HAP-1 (cell line): ENCODE measurements around the gene C1QTNF6.
"Not testable (repeated sequence)": the region's sequence is repeated elsewhere in the genome, so short reads cannot be mapped to it uniquely, and the experiment has no call there.

Experiments
- DNase-seq, 2 experiments: peaks; one replicate each; pipeline ENCODE4 v3.0.0-alpha.2; 2016 to 2020; ENCODE audit warnings: low spot score in 2 of 2
- H3K27me3 ChIP-seq: fragments of 250-450 bp; sonication (Bioruptor Pico); 2 replicates; pipeline ENCODE4 v1.5.1; 2020; ENCODE audit warnings: low read depth, mild to moderate bottlenecking, moderate library complexity
- H3K36me3 ChIP-seq: fragments of 250-450 bp; sonication (Bioruptor Pico); replicated peaks from 2 replicates; pipeline ENCODE4 v1.5.1; 2020; ENCODE audit warnings: mild to moderate bottlenecking
- H3K4me1 ChIP-seq: fragments of 250-450 bp; sonication (Bioruptor Pico); 2 replicates; pipeline ENCODE4 v1.5.1; 2020; ENCODE audit warnings: mild to moderate bottlenecking
- H3K4me3 ChIP-seq: fragments of 250-450 bp; sonication (Bioruptor Pico); 2 replicates; pipeline ENCODE4 v1.5.1; 2020; ENCODE audit warnings: mild to moderate bottlenecking, moderate library complexity
- H3K9me3 ChIP-seq: fragments of 250-450 bp; sonication (Bioruptor Pico); 2 replicates; pipeline ENCODE4 v1.5.1; 2020; ENCODE audit warnings: mild to moderate bottlenecking, moderate library complexity
- in situ Hi-C: fragments of 300-500 bp; cut with MboI; formaldehyde crosslinking; loops from 3 replicates; pipeline ENCODE4 v1.14.3; 2020; ENCODE audit warnings: low sequenced_read_pairs, inconsistent platforms, mixed read lengths

C1QTNF6 gene

GRCh38 chr22:37206118-37206840 is 18.2 kb upstream of the C1QTNF6 start:
- H3K4me1 ChIP-seq: no peaks in the 10 kb centered on the region
- in situ Hi-C loops: no loop called here
- H3K9me3 ChIP-seq: no peaks in the 10 kb centered on the region
- H3K4me3 ChIP-seq: no peak overlapping the region
- no peaks in the 10 kb centered on the region for H3K36me3 ChIP-seq
- DNase-seq: no peak
- H3K27me3 ChIP-seq: no peaks in the 10 kb centered on the region

- Histone ChIP-seq H3K4me3 (no peak overlapping the region), H3K36me3 (no peaks in the 10 kb centered on the region), H3K4me1 (no peaks in the 10 kb centered on the region), H3K27me3 (no peaks in the 10 kb centered on the region), H3K9me3 (no peaks in the 10 kb centered on the region)
- no peak for DNase-seq
- in situ Hi-C loops: no loop called here
These were observed 17.0 kb upstream of the C1QTNF6 start for GRCh38 chr22:37205046-37205445.

GRCh38 chr22:37204045-37204655 is 16.1 kb upstream of the C1QTNF6 start:
- Histone ChIP-seq H3K4me3 (no peak overlapping the region), H3K27me3 (no peaks in the 10 kb centered on the region), H3K4me1 (peaks cover 4% of the 10 kb centered on the region), H3K36me3 (no peaks in the 10 kb centered on the region), H3K9me3 (no peaks in the 10 kb centered on the region)
- in situ Hi-C loops: no loop called here
- no peak for DNase-seq

- no peak for DNase-seq
- H3K9me3 ChIP-seq: no peaks in the 10 kb centered on the region
- no peaks in the 10 kb centered on the region for H3K36me3 ChIP-seq
- in situ Hi-C loops: no loop called here
- peaks cover 4% of the 10 kb centered on the region for H3K4me1 ChIP-seq
- no peaks in the 10 kb centered on the region for H3K27me3 ChIP-seq
- no peak overlapping the region for H3K4me3 ChIP-seq
These were observed 15.5 kb upstream of the C1QTNF6 start for GRCh38 chr22:37203354-37204044.

GRCh38 chr22:37202716-37203115 is 14.7 kb upstream of the C1QTNF6 start:
- DNase-seq: no peak
- Histone ChIP-seq H3K4me1 (peaks cover 4% of the 10 kb centered on the region), H3K9me3 (no peaks in the 10 kb centered on the region), H3K36me3 (no peaks in the 10 kb centered on the region), H3K27me3 (no peaks in the 10 kb centered on the region), H3K4me3 (no peak overlapping the region)
- in situ Hi-C loops: no loop called here

GRCh38 chr22:37202001-37202555 is 14.0 kb upstream of the C1QTNF6 start:
- in situ Hi-C loops: no loop called here

GRCh38 chr22:37201443-37201820 is 13.4 kb upstream of the C1QTNF6 start:
- in situ Hi-C loops, H3K36me3 ChIP-seq, H3K4me3 ChIP-seq: not testable (repeated sequence)

More at GRCh38 chr22:37202001-37202555, 14.0 kb upstream of the C1QTNF6 start:
- Histone ChIP-seq H3K27me3 (no peaks in the 10 kb centered on the region), H3K9me3 (no peaks in the 10 kb centered on the region), H3K36me3 (no peaks in the 10 kb centered on the region), H3K4me3 (no peak overlapping the region), H3K4me1 (peaks cover 4% of the 10 kb centered on the region)
- no peak for DNase-seq

GRCh38 chr22:37199760-37200108 is 11.7 kb upstream of the C1QTNF6 start:
- DNase-seq: no peak
- Histone ChIP-seq H3K4me1 (peaks cover 4% of the 10 kb centered on the region), H3K4me3 (peak overlapping the region; percentile 8; the same call in 1 of the 2 replicates), H3K9me3 (no peaks in the 10 kb centered on the region), H3K27me3 (no peaks in the 10 kb centered on the region), H3K36me3 (no peaks in the 10 kb centered on the region)
- in situ Hi-C loops: no loop called here

More at GRCh38 chr22:37201443-37201820, 13.4 kb upstream of the C1QTNF6 start:
- not testable (repeated sequence) for H3K27me3 ChIP-seq, H3K4me1 ChIP-seq, DNase-seq, H3K9me3 ChIP-seq

- H3K36me3 ChIP-seq: no peaks in the 10 kb centered on the region
- H3K9me3 ChIP-seq: no peaks in the 10 kb centered on the region
- H3K4me3 ChIP-seq: peak overlapping the region; percentile 60
- H3K4me1 ChIP-seq: peaks cover 4% of the 10 kb centered on the region
- H3K27me3 ChIP-seq: no peaks in the 10 kb centered on the region
- peak; percentile 92 to 99 for DNase-seq
- in situ Hi-C loops: no loop called here
These were observed 11.2 kb upstream of the C1QTNF6 start for GRCh38 chr22:37199103-37199759.

- DNase-seq: peak; percentile 54 to 91
- H3K9me3 ChIP-seq: peaks cover under 1% of the 10 kb centered on the region; the same call in 1 of the 2 replicates
- in situ Hi-C loops: no loop called here
- peak overlapping the region; percentile 60 for H3K4me3 ChIP-seq
- no peaks in the 10 kb centered on the region for H3K36me3 ChIP-seq
- H3K27me3 ChIP-seq: no peaks in the 10 kb centered on the region
- H3K4me1 ChIP-seq: peaks cover 4% of the 10 kb centered on the region
These were observed 10.4 kb upstream of the C1QTNF6 start for GRCh38 chr22:37198258-37199102.

- Histone ChIP-seq H3K9me3 (peaks cover 6% of the 10 kb centered on the region; the same call in 1 of the 2 replicates), H3K27me3 (no peaks in the 10 kb centered on the region), H3K36me3 (no peaks in the 10 kb centered on the region), H3K4me1 (peaks cover 4% of the 10 kb centered on the region), H3K4me3 (peak overlapping the region; percentile 60)
- no peak for DNase-seq
- in situ Hi-C loops: no loop called here
These were observed 9.6 kb upstream of the C1QTNF6 start for GRCh38 chr22:37197451-37198257.
